SKM-1 (cell line): Measurements from ENCODE around the gene UGT1A10.

Experiments
- DNase-seq: peaks from one replicate; lab custom pipeline; 2025; ENCODE audit not compliant: unreplicated experiment; lab: John Stamatoyannopoulos, UW

The UGT1A10 gene

GRCh38 chr2:233801357-233802131 lies 165.3 kb downstream of the UGT1A10 start:
- DNase-seq = no peak

- DNase-seq = no peak
These were observed 166.0 kb downstream of the UGT1A10 start for GRCh38 chr2:233802132-233802815.

GRCh38 chr2:233803292-233803911 lies 167.2 kb downstream of the UGT1A10 start:
- DNase-seq = no peak

- DNase-seq = no peak
These were observed 167.7 kb downstream of the UGT1A10 start for GRCh38 chr2:233803994-233804393.

- DNase-seq = no peak
These were observed 171.1 kb downstream of the UGT1A10 start for GRCh38 chr2:233807215-233807865.

GRCh38 chr2:233807966-233808935 lies 172.0 kb downstream of the UGT1A10 start:
- DNase-seq = no peak

GRCh38 chr2:233810385-233810784 lies 174.1 kb downstream of the UGT1A10 start:
- DNase-seq = no peak

GRCh38 chr2:233811087-233811486 lies 174.8 kb downstream of the UGT1A10 start:
- DNase-seq = no peak

GRCh38 chr2:233811732-233812131 lies 175.5 kb downstream of the UGT1A10 start:
- no peak for DNase-seq

- DNase-seq = no peak
These were observed 177.2 kb downstream of the UGT1A10 start for GRCh38 chr2:233813236-233814055.

GRCh38 chr2:233814056-233814835 lies 178.0 kb downstream of the UGT1A10 start:
- no peak for DNase-seq

- no peak for DNase-seq
These were observed 179.6 kb downstream of the UGT1A10 start for GRCh38 chr2:233815861-233816260.

- no peak for DNase-seq
These were observed 180.1 kb downstream of the UGT1A10 start for GRCh38 chr2:233816334-233816733.

- no peak for DNase-seq
These were observed 180.5 kb downstream of the UGT1A10 start for GRCh38 chr2:233816771-233817170.

- DNase-seq = no peak
These were observed 181.2 kb downstream of the UGT1A10 start for GRCh38 chr2:233817361-233817911.

- DNase-seq = no peak
These were observed 181.9 kb downstream of the UGT1A10 start for GRCh38 chr2:233817995-233818638.

GRCh38 chr2:233818639-233819621 lies 182.7 kb downstream of the UGT1A10 start:
- DNase-seq = no peak
